Karpas-422 (cell line): ENCODE results near the gene HCRT. TPM values are rescaled to one million over a fixed set of nuclear protein-coding genes. Genes with fewer than 3 reads are reported as not detected.

Experiments used
- DNase-seq: peaks from one replicate; pipeline ENCODE4 v3.0.0-alpha.2; 2015
- H2AFZ ChIP-seq: fragments of 200-600 bp; sonication (generic); 2 replicates; pipeline ENCODE4 v1.6.1; 2014; ENCODE audit warnings: antibody characterized with exemption, low read length, mixed read lengths
- H3K27ac ChIP-seq: fragments of 200-600 bp; sonication (generic); 2 replicates; pipeline ENCODE4 v1.5.1; 2014; ENCODE audit warnings: mild to moderate bottlenecking, low read length, moderate library complexity
- H3K27me3 ChIP-seq: fragments of 200-600 bp; sonication (generic); 2 replicates; pipeline ENCODE4 v1.6.1; 2014; ENCODE audit warnings: low read length, mixed read lengths
- H3K36me3 ChIP-seq: fragments of 200-600 bp; sonication (generic); 2 replicates; pipeline ENCODE4 v1.6.1; 2014; ENCODE audit warnings: low read length, mixed read lengths; ENCODE audit not compliant: insufficient read depth
- H3K4me1 ChIP-seq: fragments of 200-600 bp; sonication (generic); 2 replicates; pipeline ENCODE4 v1.6.1; 2014; ENCODE audit warnings: mild to moderate bottlenecking, low read length, mixed read lengths
- H3K4me2 ChIP-seq: fragments of 200-600 bp; sonication (generic); 2 replicates; pipeline ENCODE4 v1.6.1; 2014; ENCODE audit warnings: low read length, low read depth, mild to moderate bottlenecking; ENCODE audit not compliant: poor library complexity, severe bottlenecking
- H3K4me3 ChIP-seq: fragments of 200-600 bp; sonication (generic); 2 replicates; pipeline ENCODE4 v1.5.1; 2014; ENCODE audit warnings: mild to moderate bottlenecking, antibody characterized with exemption, low read length, mixed read lengths
- H3K79me2 ChIP-seq: fragments of 200-600 bp; sonication (generic); 2 replicates; pipeline ENCODE4 v1.6.1; 2014; ENCODE audit warnings: mild to moderate bottlenecking, low read length, mixed read lengths
- H3K9ac ChIP-seq: fragments of 200-600 bp; sonication (generic); 2 replicates; pipeline ENCODE4 v1.6.0; 2014; ENCODE audit warnings: low read length
- H3K9me2 ChIP-seq: fragments of 200-600 bp; sonication (generic), shearing (Covaris generic); replicated peaks from 2 replicates; pipeline ENCODE4 v1.6.0; 2014; ENCODE audit warnings: mild to moderate bottlenecking, low read length, moderate library complexity; ENCODE audit not compliant: insufficient read depth
- H3K9me3 ChIP-seq: fragments of 300-700, 200-600 bp; sonication (generic); 2 replicates; pipeline ENCODE4 v1.6.1; 2014; ENCODE audit warnings: low read length, mixed read lengths
- H4K20me1 ChIP-seq: fragments of 200-600 bp; sonication (generic); 2 replicates; pipeline ENCODE4 v1.6.1; 2014; ENCODE audit warnings: mild to moderate bottlenecking, antibody characterized with exemption, low read length, low read depth; ENCODE audit not compliant: insufficient read depth
- total RNA-seq: library from RNA; depleted of rRNA; stranded (reverse); fragments of >200 nt; shearing (Covaris generic); gene quantifications from 2 replicates; pipeline ENCODE4 v1.2.3, GENCODE V29; 2014; ENCODE audit warnings: low replicate concordance

Gene HCRT
- total RNA-seq, 1 experiment from 2014 or later, result not detected

- no peaks in the 10 kb centered on the region for H3K36me3 ChIP-seq
- H3K9me3 ChIP-seq, result no peaks in the 10 kb centered on the region
- peak; percentile 95 for DNase-seq
- 0 out of 2 replicates have a peak within 1 kb of the TSS, but pooled peaks have one; percentile 16 for H3K27ac ChIP-seq
- H3K9me2 ChIP-seq, result no peaks in the 10 kb centered on the region
- peak within 1 kb of the TSS; percentile 75 for H3K9ac ChIP-seq
- no peaks in the 10 kb centered on the region for H3K79me2 ChIP-seq
- H3K27me3 ChIP-seq, result no peaks in the 10 kb centered on the region
- peaks cover 15% of the 10 kb centered on the region for H3K4me1 ChIP-seq
- peak within 1 kb of the TSS; percentile 70 for H3K4me3 ChIP-seq
- peak within 1 kb of the TSS; percentile 74 for H3K4me2 ChIP-seq
- peak within 1 kb of the TSS; percentile 46; the same call in 1 of the 2 replicates for H2AFZ ChIP-seq
- no peaks in the 10 kb centered on the region for H4K20me1 ChIP-seq
Measured at GRCh38 chr17:42193969-42194899, 9.0 kb upstream of the HCRT start, which contains the start of gene GHDC. Gene GHDC, minus strand, starts transcription at chr17:42194494. Its CDS starts 913 bp downstream, at chr17:42193581.

GRCh38 chr17:42193216-42193968 is 8.1 kb upstream of the HCRT start:
- Histone ChIP-seq H3K4me3 (peak overlapping the region; percentile 70), H2AFZ (no peak overlapping the region), H4K20me1 (no peaks in the 10 kb centered on the region), H3K27ac (0 out of 2 replicates have a peak overlapping the region, but pooled peaks have one; percentile 16), H3K9me2 (no peaks in the 10 kb centered on the region), H3K9me3 (no peaks in the 10 kb centered on the region), H3K4me1 (peaks cover 15% of the 10 kb centered on the region), H3K9ac (peak overlapping the region; percentile 75), H3K36me3 (no peaks in the 10 kb centered on the region), H3K27me3 (no peaks in the 10 kb centered on the region), H3K4me2 (peak overlapping the region; percentile 74), H3K79me2 (no peaks in the 10 kb centered on the region)
- DNase-seq, result peak; percentile 58

GRCh38 chr17:42192189-42193126 is 7.2 kb upstream of the HCRT start:
- Histone ChIP-seq H3K9ac (peak overlapping the region; percentile 75; the same call in 1 of the 2 replicates), H4K20me1 (no peaks in the 10 kb centered on the region), H3K9me2 (no peaks in the 10 kb centered on the region), H3K4me3 (no peak overlapping the region), H3K9me3 (no peaks in the 10 kb centered on the region), H3K27ac (no peak overlapping the region), H3K36me3 (no peaks in the 10 kb centered on the region), H3K4me2 (peak overlapping the region; percentile 74), H3K79me2 (no peaks in the 10 kb centered on the region), H3K27me3 (no peaks in the 10 kb centered on the region), H2AFZ (no peak overlapping the region), H3K4me1 (peaks cover 15% of the 10 kb centered on the region)
- DNase-seq, result no peak

GRCh38 chr17:42191275-42191608 is 6.0 kb upstream of the HCRT start:
- Histone ChIP-seq H3K4me1 (peaks cover 15% of the 10 kb centered on the region), H3K36me3 (no peaks in the 10 kb centered on the region), H3K27me3 (no peaks in the 10 kb centered on the region), H4K20me1 (no peaks in the 10 kb centered on the region), H3K9me2 (no peaks in the 10 kb centered on the region), H3K9ac (no peak overlapping the region), H3K4me3 (no peak overlapping the region), H3K79me2 (no peaks in the 10 kb centered on the region), H2AFZ (no peak overlapping the region), H3K9me3 (no peaks in the 10 kb centered on the region), H3K4me2 (no peak overlapping the region), H3K27ac (no peak overlapping the region)
- DNase-seq, result no peak

GRCh38 chr17:42190491-42191274 is 5.4 kb upstream of the HCRT start:
- H3K9ac ChIP-seq, result no peak overlapping the region
- H3K4me1 ChIP-seq, result peaks cover 15% of the 10 kb centered on the region
- no peaks in the 10 kb centered on the region for H3K36me3 ChIP-seq
- H3K9me2 ChIP-seq, result no peaks in the 10 kb centered on the region
- no peaks in the 10 kb centered on the region for H3K27me3 ChIP-seq
- no peaks in the 10 kb centered on the region for H3K9me3 ChIP-seq
- H2AFZ ChIP-seq, result no peak overlapping the region
- no peaks in the 10 kb centered on the region for H3K79me2 ChIP-seq
- H4K20me1 ChIP-seq, result no peaks in the 10 kb centered on the region
- H3K4me3 ChIP-seq, result no peak overlapping the region
- DNase-seq, result no peak
- no peak overlapping the region for H3K4me2 ChIP-seq
- H3K27ac ChIP-seq, result no peak overlapping the region

- Histone ChIP-seq H3K9me3 (no peaks in the 10 kb centered on the region), H3K9ac (no peak overlapping the region), H3K36me3 (no peaks in the 10 kb centered on the region), H3K4me3 (no peak overlapping the region), H3K27me3 (no peaks in the 10 kb centered on the region), H3K4me1 (peaks cover 18% of the 10 kb centered on the region), H3K27ac (no peak overlapping the region), H3K9me2 (no peaks in the 10 kb centered on the region), H3K4me2 (no peak overlapping the region), H2AFZ (no peak overlapping the region), H3K79me2 (no peaks in the 10 kb centered on the region), H4K20me1 (no peaks in the 10 kb centered on the region)
- no peak for DNase-seq
Measured at GRCh38 chr17:42189651-42189965, 4.4 kb upstream of the HCRT start.

GRCh38 chr17:42188749-42189650 is 3.7 kb upstream of the HCRT start:
- Histone ChIP-seq H2AFZ (no peak overlapping the region), H3K79me2 (no peaks in the 10 kb centered on the region), H3K4me3 (no peak overlapping the region), H3K9ac (no peak overlapping the region), H3K4me2 (no peak overlapping the region), H4K20me1 (no peaks in the 10 kb centered on the region), H3K27ac (no peak overlapping the region), H3K9me3 (no peaks in the 10 kb centered on the region), H3K36me3 (no peaks in the 10 kb centered on the region), H3K4me1 (peaks cover 21% of the 10 kb centered on the region), H3K27me3 (no peaks in the 10 kb centered on the region), H3K9me2 (no peaks in the 10 kb centered on the region)
- DNase-seq, result no peak
